ENCODE data around the gene CHL1. TPM values are rescaled to one million over a fixed set of nuclear protein-coding genes. Genes with fewer than 3 reads are reported as not detected.

The CHL1 gene
- total RNA-seq, 1 donor from 2014 or later = 0.49 TPM

- no peaks in the 10 kb centered on the region for H3F3A ChIP-seq (ENCODE audit: low read depth)
- H3K27ac ChIP-seq = no peak overlapping the region
- H4K20me1 ChIP-seq (ENCODE audit: low read depth) = no peaks in the 10 kb centered on the region
- H3K79me2 ChIP-seq (ENCODE audit: low read depth) = no peaks in the 10 kb centered on the region
- H2AFZ ChIP-seq (replicated peaks) = no peak overlapping the region
- TF ChIP-seq, protein P1, sequence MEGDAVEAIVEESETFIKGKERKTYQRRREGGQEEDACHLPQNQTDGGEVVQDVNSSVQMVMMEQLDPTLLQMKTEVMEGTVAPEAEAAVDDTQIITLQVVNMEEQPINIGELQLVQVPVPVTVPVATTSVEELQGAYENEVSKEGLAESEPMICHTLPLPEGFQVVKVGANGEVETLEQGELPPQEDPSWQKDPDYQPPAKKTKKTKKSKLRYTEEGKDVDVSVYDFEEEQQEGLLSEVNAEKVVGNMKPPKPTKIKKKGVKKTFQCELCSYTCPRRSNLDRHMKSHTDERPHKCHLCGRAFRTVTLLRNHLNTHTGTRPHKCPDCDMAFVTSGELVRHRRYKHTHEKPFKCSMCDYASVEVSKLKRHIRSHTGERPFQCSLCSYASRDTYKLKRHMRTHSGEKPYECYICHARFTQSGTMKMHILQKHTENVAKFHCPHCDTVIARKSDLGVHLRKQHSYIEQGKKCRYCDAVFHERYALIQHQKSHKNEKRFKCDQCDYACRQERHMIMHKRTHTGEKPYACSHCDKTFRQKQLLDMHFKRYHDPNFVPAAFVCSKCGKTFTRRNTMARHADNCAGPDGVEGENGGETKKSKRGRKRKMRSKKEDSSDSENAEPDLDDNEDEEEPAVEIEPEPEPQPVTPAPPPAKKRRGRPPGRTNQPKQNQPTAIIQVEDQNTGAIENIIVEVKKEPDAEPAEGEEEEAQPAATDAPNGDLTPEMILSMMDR (IDR thresholded peaks at IDR 0.05) = no peak
- TF ChIP-seq EZH2 (IDR thresholded peaks at IDR 0.05) = no peak
- no peak for TF ChIP-seq EZH2phosphoT487 (IDR thresholded peaks at IDR 0.05)
- Mint-ChIP-seq H3K36me3 (peaks cover 7% of the 10 kb centered on the region), H3K4me3 (no peak overlapping the region), H3K27me3 (ENCODE audit: insufficient read depth, low read depth) (peaks cover 2% of the 10 kb centered on the region), H3K27ac (no peak overlapping the region), H3K9me3 (peaks cover 18% of the 10 kb centered on the region), H3K4me1 (peaks cover 31% of the 10 kb centered on the region)
- no peak overlapping the region for H3K4me2 ChIP-seq
- no peaks in the 10 kb centered on the region for H3K27me3 ChIP-seq
- H3K4me3 ChIP-seq = no peak overlapping the region
- H3K4me1 ChIP-seq = peaks cover 3% of the 10 kb centered on the region
- H3K9me3 ChIP-seq (ENCODE audit: low read depth) = no peaks in the 10 kb centered on the region
- DNase-seq (ENCODE audit: low spot score) = no peak
- H3K36me3 ChIP-seq = no peaks in the 10 kb centered on the region
- H3K9ac ChIP-seq = no peak overlapping the region
Measured at GRCh38 chr3:299590-300301, 103.2 kb downstream of the CHL1 start.

DNA sequence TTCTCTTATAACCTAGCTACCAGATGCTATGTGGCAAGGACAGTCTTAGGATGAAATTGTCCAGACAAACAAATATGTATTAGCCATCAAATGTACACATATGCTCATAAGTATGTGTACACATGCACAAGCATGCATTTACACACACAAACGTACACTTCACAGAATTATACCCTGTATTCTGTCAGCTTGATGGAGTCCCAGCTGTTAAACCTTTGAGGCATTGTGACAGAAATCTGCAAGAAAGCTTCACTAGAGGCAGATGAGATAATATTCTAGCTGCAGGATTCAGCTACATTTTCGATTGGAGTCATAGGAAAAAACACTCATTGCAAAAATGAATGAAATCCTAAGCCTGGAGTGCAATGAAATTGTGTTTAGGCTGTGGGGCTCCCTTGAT, 110.6 kb downstream of the CHL1 start:
- H3K9ac ChIP-seq = no peak overlapping the region
- H3K9me3 Mint-ChIP-seq = peaks cover 17% of the 10 kb centered on the region
- no peak overlapping the region for H3K4me3 ChIP-seq
- DNase-seq (ENCODE audit: low spot score) = no peak
- H3K27ac ChIP-seq = no peak overlapping the region
- no peaks in the 10 kb centered on the region for H3K4me1 ChIP-seq
- H2AFZ ChIP-seq (replicated peaks) = no peak overlapping the region
- H3K9me3 ChIP-seq (ENCODE audit: low read depth) = no peaks in the 10 kb centered on the region
- no peak overlapping the region for H3K4me3 Mint-ChIP-seq
- H4K20me1 ChIP-seq (ENCODE audit: low read depth) = no peaks in the 10 kb centered on the region
- peaks cover 7% of the 10 kb centered on the region for H3K36me3 Mint-ChIP-seq
- H3K4me2 ChIP-seq = no peak overlapping the region
- no peak for TF ChIP-seq EZH2 (IDR thresholded peaks at IDR 0.05)
- TF ChIP-seq EZH2phosphoT487 (IDR thresholded peaks at IDR 0.05) = no peak
- TF ChIP-seq, protein P1 (IDR thresholded peaks at IDR 0.05) = no peak
- H3K79me2 ChIP-seq (ENCODE audit: low read depth) = no peaks in the 10 kb centered on the region
- H3K27ac Mint-ChIP-seq = no peak overlapping the region
- H3K27me3 Mint-ChIP-seq (ENCODE audit: insufficient read depth, low read depth) = no peaks in the 10 kb centered on the region
- no peaks in the 10 kb centered on the region for H3K36me3 ChIP-seq
- H3K4me1 Mint-ChIP-seq = peaks cover 2% of the 10 kb centered on the region
- H3F3A ChIP-seq (ENCODE audit: low read depth) = no peaks in the 10 kb centered on the region
- H3K27me3 ChIP-seq = no peaks in the 10 kb centered on the region

GRCh38 chr3:308597-309321, 112.2 kb downstream of the CHL1 start:
- no peak overlapping the region for H3K4me3 ChIP-seq
- H3K9ac ChIP-seq = no peak overlapping the region
- H3K27me3 Mint-ChIP-seq (ENCODE audit: insufficient read depth, low read depth) = no peaks in the 10 kb centered on the region
- peaks cover 2% of the 10 kb centered on the region for H3K36me3 Mint-ChIP-seq
- no peak overlapping the region for H3K4me3 Mint-ChIP-seq
- no peaks in the 10 kb centered on the region for H3K27me3 ChIP-seq
- no peaks in the 10 kb centered on the region for H3K79me2 ChIP-seq (ENCODE audit: low read depth)
- H3K36me3 ChIP-seq = no peaks in the 10 kb centered on the region
- H3K27ac ChIP-seq = no peak overlapping the region
- no peak overlapping the region for H2AFZ ChIP-seq (replicated peaks)
- DNase-seq (ENCODE audit: low spot score) = no peak
- no peaks in the 10 kb centered on the region for H3F3A ChIP-seq (ENCODE audit: low read depth)
- H3K4me1 Mint-ChIP-seq = peaks cover 13% of the 10 kb centered on the region
- no peaks in the 10 kb centered on the region for H4K20me1 ChIP-seq (ENCODE audit: low read depth)
- no peaks in the 10 kb centered on the region for H3K9me3 ChIP-seq (ENCODE audit: low read depth)
- H3K4me1 ChIP-seq = no peaks in the 10 kb centered on the region
- peaks cover 4% of the 10 kb centered on the region for H3K9me3 Mint-ChIP-seq
- TF ChIP-seq, protein P1 (IDR thresholded peaks at IDR 0.05) = no peak
- TF ChIP-seq EZH2phosphoT487 (IDR thresholded peaks at IDR 0.05) (no peak), EZH2 (IDR thresholded peaks at IDR 0.05) (no peak)
- H3K27ac Mint-ChIP-seq = no peak overlapping the region
- H3K4me2 ChIP-seq = no peak overlapping the region
